HG03575 (cell line): ENCODE data around the gene CLDN14.
"Not testable (repeated sequence)": the region's sequence is repeated elsewhere in the genome, so short reads cannot be mapped to it uniquely, and the experiment has no call there.

Experiments used
- ATAC-seq: cut with Tn5 transposase; IDR thresholded peaks from one replicate; pipeline ENCODE4 v1.9.1; 2021; ENCODE audit not compliant: unreplicated experiment, insufficient number of reproducible peaks, low FRiP score; ENCODE audit errors: extremely low read depth

CLDN14 gene

DNA sequence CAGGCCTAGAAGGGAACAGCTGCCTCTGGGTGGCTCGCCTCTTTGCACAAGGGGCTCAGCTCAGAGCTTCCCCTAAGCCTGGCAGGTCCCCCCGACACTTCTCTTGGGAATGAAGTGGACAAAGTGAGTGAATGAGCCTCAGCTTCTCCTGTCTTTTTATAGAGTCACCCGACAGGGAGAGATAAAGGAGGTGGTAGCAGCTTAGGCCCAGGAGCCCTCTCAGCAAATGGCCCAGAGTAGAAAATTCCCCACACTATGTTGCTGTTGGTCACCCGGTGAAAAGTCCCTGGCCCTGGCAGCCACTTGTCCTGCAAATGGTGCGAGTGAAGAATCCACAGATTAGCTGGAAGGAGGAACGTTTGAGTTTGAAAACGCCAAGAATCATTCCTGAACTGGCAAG lies 2.4 kb downstream of the CLDN14 start:
- ATAC-seq, result no peak

- ATAC-seq, result no peak
Observed at GRCh38 chr21:36477001-36477400, 2.9 kb downstream of the CLDN14 start.

- ATAC-seq, result not testable (repeated sequence)
Observed at GRCh38 chr21:36476541-36476940, 3.4 kb downstream of the CLDN14 start.

DNA sequence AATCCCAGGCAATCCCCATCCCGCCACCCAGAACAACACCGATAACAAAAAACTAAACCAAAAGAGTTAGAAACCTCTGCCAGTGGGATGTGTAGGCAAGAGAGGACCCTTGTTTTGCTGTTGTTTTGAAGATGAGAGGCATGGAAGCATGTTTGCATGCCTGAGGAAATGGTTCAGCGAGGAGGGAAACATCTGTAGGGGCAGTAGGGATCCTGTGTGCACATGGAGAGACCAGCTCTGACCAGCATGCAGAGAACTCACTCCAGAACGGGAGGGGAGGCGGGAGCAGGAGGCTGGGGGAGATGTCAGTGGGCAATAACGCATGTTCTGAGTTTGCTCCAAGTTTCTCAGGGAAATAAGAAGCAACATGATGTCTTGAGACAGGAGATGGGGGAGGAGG lies 5.3 kb downstream of the CLDN14 start:
- ATAC-seq, result no peak

DNA sequence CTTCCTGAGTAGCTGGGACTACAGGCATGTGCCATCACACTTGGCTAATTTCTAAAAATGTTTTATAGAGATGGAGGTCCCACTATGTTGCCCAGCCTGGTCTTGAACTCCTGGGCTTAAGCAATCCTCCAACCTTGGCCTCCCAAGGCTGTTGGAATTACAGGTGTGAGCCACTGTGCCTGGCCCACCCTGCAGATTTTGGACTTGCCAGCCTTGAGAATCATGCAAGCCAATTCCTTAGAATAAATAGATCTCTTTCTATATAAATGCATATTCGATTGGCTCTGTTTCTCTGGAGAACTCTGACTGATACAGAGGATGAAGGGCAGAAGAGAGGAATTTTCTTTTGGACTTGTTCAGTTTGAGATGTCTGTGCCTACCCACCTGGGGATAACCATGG lies 6.7 kb downstream of the CLDN14 start:
- no peak for ATAC-seq

DNA sequence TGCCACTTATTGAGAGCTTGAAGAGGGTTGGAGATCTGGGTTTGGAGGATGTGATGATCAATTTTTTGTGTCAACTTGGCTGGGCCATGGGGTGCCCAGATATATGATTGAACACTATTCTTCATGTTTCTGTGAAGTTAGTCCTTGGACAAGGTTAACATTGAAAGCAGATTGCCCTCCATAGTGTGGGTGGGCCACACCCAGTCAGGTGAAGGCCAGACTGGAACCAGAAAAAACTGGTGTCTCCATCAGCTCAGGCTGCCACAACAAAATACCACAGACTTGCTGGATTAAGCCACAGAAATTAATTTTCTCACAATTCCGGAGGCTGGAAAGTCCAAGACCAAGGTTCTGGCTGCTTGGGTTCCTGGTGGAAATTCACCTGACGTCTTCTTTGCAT lies 7.5 kb downstream of the CLDN14 start:
- ATAC-seq, result no peak

DNA sequence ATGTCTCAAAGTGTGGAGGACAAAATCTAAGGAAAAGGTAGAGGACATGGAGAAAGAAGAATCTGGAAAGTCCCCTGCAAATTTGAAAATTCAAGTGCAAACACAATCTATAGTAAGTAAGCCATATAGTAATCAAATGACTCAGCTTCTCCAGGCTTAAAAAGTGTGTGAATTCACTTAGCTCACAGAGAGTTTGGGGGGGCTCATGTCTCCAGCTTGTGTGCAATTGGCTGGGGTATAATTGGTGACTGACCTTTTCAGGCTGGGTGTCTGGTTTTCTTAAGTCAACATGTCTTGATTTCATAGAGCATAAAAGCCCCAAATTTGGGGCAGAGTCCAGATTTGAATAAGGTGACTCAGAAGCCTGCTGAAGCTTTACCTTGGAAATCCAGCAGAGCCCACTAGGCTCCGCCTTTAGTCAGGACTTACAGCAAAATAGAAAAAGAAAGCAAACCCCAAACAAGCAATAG lies 8.6 kb downstream of the CLDN14 start:
- no peak for ATAC-seq

GRCh38 chr21:36470294-36470693 lies 9.6 kb downstream of the CLDN14 start:
- ATAC-seq, result no peak

DNA sequence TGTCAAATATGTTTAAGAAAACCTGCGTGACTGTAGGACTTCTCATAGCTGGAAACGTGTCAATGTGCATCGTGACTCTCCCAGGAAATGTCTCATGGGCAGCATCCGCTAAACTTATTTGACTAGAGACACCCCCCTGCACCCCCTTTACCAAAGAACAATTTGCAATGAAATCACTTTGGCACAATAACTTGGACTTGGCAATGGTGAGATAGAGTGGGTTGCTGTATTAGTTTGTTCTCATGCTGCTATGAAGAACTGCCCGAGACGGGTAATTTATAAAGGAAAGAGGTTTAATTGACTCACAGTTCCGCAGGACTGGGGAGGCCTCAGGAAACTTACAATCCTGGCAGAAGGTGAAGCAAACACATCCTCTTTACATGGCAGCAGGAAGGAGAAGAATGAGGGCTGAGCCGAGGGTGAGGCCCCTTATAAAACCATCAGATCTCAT lies 13.8 kb downstream of the CLDN14 start:
- no peak for ATAC-seq

DNA sequence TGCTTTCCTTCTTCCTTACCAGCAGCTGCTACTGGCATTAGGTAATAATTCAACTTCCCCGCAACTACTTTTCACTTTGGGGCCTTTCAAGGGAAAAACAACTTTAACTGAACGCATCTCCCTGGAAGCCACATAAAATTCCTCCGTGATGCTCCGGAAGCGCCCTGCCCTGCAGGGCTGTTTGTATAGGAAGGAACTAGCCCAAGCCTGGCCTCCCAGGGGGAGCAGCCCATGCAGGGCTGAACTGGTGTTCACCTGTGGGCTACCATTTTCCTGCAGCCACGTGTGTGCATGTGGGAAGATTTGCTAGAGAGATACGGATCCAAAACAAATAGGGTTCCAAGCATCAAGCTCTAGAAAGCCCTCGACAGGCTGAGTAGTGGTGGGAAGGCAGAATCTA lies 14.4 kb downstream of the CLDN14 start:
- no peak for ATAC-seq

DNA sequence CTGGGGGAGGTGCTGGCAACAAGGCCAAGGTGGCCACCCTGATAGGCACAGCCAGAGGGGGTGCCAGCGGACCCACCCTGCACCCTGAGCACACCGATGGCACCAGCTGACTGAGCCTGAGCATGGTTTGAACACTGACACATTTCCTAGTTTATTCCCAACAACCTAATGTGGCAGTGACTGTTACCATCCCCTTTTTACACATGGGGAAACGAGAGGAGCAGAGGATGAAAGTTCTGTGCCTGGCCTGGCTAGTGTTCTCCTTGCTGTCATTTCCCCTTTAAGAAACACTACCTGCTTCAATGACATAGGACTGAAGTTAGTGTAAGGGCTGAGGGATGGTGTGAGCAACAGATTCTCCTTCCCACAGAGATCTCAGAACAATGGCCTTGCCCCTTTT lies 15.3 kb downstream of the CLDN14 start:
- ATAC-seq, result no peak

GRCh38 chr21:36463991-36464390 lies 15.9 kb downstream of the CLDN14 start:
- no peak for ATAC-seq

DNA sequence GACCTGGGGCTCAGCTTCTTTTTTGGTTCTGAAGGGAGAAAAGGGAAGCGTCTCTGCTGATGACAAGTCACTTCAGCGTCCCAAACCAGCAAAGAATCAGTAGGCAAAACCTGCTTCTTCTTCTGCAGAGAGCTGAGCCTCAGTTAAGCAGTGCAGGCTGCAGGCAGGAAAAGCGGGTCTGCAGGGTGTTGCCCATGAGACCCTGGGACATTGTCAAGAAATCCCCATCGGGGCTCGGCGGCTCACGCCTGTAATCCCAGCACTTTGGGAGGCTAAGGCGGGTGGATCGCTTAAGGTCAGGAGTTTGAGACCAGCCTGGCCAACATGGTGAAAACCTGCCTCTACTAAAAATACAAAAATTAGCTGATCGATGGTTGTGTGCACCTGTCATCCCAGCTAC lies 16.7 kb downstream of the CLDN14 start:
- ATAC-seq, result no peak

DNA sequence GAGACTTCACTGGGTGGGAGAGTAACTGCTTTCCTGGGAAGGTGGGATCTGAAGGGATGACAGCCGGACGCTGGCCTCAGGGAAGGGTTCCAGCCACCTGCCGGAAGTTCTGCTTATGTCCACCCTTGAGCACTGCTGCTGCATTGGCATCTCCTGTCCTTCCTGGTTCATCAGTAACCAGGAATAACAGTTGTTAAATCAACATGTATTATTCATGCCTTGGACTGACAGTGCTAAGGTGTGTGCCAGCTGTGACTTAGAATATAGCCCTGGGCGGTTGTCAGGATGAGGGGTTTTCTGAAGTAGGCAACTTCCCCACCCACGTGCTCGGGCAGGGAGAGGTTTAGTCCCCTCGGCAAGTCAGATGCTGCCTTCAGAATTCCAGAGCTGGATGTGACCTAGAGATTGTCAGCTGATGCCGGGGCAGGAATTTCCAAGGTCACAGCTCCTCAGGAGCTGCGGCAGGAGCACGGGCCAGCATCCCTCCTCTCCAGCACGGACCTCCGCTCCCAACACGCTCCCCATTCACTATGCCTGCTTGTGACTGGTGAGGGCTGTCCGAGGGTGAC lies 17.9 kb downstream of the CLDN14 start:
- no peak for ATAC-seq

DNA sequence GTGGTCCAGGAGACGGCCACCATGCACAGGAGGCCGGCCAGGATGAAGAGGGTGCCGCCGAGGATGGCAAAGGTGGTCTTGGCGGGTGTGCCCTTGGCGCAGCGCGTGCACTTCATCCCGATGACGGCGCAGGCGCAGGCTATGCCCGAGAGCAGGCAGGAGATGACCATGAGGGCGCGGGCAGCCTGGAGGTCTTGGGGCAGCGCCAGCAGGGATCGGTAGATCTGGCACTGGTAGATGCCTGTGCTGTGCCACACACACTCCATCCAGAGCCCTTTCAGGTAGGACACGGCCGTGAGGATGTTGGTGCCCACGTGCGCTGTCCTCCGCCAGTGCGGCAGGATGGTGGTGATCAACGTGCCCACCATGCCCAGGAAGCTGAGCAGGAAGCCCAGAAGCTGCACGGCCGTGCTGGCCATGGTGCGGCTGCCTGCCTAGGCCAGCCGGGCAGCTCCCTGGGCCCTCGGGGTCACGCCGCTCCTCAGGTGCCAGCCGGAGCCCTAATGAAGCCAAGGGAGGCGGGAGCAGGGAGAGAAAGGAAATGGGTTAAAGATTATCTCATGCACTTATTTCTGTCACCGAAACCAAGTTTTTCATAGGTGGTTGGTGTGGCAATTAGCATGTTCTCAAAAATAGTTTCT lies 18.5 kb downstream of the CLDN14 start:
- no peak for ATAC-seq

- no peak for ATAC-seq
Observed at GRCh38 chr21:36460866-36461265, 19.1 kb downstream of the CLDN14 start.

- ATAC-seq, result no peak
Observed at GRCh38 chr21:36459098-36459497, 20.8 kb downstream of the CLDN14 start.

GRCh38 chr21:36456729-36457414 lies 23.1 kb downstream of the CLDN14 start:
- no peak for ATAC-seq

DNA sequence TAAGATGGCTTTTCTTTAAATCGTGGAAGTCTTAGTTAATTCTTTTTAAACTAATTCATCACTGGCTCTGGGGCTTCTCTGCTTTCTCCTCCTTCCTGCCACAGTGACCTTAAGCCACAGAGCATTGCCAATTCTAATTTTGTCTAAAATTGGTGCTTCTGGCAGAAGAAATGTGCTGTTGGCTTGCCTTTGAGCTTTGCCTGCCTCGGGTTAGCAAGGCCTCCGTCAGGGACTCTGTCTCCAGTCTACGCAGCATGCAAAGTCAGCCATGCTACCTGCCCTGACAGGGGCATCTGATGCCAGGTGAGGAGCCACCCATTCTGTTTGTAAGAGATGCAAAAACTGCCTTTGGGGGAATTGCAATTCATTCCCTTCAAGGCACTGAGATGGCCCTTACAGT lies 25.2 kb downstream of the CLDN14 start:
- no peak for ATAC-seq

DNA sequence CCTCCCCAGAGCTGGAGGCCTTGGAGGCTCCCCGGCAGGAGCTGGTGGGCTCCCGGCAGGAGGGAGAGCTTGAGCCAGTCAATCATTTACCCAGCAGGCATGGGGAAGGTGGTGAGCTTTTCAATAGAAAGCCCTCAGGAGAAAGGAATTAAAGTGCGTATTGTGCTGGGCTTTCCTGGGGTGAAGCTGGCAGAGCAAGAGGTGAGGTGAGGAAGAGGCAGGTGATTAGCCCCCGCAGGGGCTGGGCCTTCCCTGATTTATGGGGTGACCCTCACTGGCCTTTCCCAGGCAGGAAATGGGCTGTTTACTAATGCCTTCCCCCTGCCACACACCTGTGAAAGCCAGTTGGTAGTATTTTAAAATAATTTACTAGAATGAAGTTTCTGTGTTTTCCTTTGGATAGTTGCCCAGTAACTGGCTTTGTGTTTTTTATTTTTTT lies 25.8 kb downstream of the CLDN14 start:
- no peak for ATAC-seq
